GM12873 (cell line): ENCODE data around the gene C2orf74.

Experiments
- TF ChIP-seq, protein P1 (sequence below): IDR thresholded peaks from 2 replicates; pipeline ENCODE4 v1.5.1; 2012; ENCODE audit warnings: low read depth, mild to moderate bottlenecking, moderate library complexity, low read length, control low read depth; ENCODE audit not compliant: insufficient read depth; ENCODE audit errors: missing control alignments

C2orf74 gene

DNA sequence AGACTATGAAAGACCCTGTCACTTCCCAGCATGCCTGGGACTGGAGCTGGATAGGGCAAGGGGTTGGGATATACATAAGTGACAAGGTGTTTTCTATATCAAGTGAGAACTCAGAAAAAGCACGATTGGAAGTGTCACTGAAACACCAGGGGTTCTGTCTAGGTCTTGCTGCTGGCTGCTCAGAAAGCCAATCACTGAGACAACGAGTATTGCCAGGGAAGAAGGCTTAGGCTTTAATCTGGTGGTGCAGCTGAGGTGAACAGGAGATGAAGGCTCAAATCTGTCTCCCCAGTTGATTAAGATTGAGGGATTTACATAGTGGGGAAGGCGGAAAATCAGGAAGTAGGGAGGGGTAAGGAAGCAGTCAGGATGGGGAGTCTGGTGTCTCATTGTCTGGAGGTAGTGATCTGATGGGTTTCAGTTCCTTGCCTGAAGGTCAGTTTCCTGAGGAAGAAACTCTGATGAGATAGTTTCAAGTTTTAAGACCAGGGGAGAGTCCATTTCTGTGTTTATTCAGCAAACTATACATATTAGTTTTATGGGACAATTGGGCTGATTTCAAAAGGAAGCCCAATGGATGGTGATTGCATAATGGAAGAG is 3.5 kb upstream of the C2orf74 start:
- TF ChIP-seq, protein P1, sequence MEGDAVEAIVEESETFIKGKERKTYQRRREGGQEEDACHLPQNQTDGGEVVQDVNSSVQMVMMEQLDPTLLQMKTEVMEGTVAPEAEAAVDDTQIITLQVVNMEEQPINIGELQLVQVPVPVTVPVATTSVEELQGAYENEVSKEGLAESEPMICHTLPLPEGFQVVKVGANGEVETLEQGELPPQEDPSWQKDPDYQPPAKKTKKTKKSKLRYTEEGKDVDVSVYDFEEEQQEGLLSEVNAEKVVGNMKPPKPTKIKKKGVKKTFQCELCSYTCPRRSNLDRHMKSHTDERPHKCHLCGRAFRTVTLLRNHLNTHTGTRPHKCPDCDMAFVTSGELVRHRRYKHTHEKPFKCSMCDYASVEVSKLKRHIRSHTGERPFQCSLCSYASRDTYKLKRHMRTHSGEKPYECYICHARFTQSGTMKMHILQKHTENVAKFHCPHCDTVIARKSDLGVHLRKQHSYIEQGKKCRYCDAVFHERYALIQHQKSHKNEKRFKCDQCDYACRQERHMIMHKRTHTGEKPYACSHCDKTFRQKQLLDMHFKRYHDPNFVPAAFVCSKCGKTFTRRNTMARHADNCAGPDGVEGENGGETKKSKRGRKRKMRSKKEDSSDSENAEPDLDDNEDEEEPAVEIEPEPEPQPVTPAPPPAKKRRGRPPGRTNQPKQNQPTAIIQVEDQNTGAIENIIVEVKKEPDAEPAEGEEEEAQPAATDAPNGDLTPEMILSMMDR = no peak

DNA sequence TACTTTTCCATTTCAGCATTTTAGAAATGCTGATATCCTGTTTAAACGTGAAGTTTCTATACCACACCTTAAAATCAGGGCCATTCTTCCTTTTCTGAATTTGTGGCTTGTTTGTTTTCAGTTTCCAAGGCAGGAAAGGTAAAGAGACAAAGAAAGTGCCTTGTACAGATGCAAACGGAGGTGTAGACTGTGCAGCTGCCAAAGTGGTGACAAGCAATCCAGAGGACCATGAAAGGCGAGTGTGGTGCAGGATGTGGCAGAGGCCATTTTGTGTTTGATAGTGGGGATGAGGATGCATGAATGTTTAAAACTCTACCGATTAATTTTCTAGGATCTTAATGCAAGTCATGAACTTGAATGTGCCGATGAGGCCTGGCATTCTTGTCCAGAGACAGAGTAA is 733 bp downstream of the C2orf74 start:
- TF ChIP-seq, protein P1 = no peak

DNA sequence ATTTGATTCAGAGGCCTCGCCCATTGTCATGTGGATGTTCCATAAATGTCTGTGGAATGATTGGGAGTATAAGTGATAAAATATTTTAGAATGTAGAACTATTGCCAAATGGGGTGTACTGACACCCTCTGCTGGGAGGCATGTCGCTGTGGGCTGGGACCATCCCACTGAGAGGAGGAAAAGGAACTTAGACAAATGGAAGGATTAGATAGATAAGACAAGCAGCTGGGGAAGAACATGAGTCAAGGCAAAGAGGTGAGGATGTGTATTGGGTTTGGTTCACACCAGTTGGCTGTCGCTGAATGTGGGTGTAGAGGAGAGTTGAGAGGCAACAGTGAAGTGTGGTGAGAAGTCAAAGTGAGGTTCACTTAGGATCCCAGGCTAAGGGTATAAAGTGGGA is 4.0 kb downstream of the C2orf74 start:
- TF ChIP-seq, protein P1 = no peak

DNA sequence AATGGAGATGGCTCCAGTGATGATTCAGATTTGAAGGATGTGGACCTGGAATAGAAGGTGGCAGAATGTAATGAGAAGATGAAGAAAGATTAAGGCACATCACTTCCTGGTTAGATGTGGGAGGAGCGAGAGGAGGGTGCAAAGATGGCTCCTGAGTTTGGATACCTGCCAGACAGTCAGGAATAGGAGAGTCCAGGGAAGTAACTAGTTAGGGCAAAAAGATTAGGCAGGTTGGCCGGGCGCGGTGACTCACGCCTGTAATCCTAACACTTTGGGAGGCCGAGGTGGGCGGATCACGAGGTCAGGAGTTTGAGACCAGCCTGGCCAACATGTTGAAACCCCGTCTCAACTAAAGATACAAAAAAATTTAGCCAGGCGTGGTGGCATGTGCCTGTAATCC is 5.6 kb downstream of the C2orf74 start:
- TF ChIP-seq, protein P1 = no peak

DNA sequence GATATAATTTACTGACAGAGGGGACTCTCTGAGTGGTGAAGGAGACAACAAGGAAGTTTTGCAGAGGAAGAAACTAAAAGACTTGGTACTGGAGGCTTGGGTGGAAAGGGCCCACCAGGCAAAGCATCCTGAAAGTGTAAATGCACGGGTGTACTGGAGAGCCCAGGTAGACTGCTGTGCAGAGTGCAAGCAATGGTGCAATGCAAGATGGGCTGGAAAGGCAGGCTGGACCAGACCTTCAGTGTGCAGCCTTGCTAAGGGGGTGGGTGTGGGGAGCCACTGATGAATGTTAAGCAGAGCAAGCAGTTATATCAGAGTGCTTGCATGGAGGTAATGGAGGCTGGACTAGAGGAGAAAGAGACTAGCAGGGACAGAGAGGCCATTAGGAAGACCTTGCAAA is 10.7 kb downstream of the C2orf74 start:
- TF ChIP-seq, protein P1 = no peak

DNA sequence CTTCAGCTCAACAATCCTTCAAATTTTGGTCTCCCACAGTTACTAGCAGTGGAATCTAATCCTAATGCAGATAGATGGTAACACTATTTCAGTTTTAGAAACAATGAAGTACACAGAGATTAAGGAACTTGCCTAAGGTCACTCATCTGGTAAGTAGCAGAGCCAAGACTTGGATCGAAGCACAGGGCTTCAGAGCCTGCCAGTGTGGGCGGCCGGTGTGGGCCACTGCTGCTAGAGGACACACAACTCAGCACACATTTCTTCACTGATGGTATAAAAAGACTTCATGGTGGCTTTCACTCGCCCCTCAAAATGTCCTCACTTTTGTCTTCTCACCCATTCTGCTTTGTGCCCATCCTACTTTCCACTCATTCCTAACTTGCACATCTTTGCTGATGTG is 11.1 kb downstream of the C2orf74 start:
- TF ChIP-seq, protein P1 = no peak

DNA sequence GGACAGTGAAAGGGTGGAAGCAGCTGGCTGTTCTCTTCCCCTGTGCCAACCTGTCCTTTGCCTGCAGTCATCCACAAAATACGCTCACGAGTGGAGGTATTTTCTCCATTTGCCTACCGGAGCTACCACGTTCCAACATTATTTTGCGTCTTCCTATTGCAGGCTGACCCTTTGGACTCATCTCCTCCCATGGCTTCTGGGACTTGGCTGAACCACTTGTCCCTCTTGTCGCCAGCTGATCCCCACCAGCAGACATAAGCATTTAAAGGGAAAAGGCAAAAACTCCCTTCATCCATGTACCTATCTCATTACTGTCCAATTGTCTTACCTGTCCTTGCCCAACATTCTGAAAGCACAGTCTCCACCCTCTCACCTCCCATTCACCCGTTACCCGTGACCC is 13.0 kb downstream of the C2orf74 start:
- TF ChIP-seq, protein P1 = no peak
